Activated B cell treated with CpG ODN at 0.5 μM for 24 hours (primary cell): ENCODE data around the gene LAMTOR2. TPM values are rescaled to one million over a fixed set of nuclear protein-coding genes. Genes with fewer than 3 reads are reported as not detected.
"Not testable (repeated sequence)": the region's sequence is repeated elsewhere in the genome, so short reads cannot be mapped to it uniquely, and the experiment has no call there.

Source experiments
- ATAC-seq: fragments of 200-7000 bp; cut with Tn5 transposase; one replicate; pipeline ENCODE4 v1.10.0; 2021; ENCODE audit warnings: low read depth, mild to moderate bottlenecking, moderate library complexity
- CTCF ChIA-PET: fragments of 350-600 bp; sonication (Branson Sonifier 250); formaldehyde crosslinking; loops from one replicate; lab custom pipeline; 2021; ENCODE audit warnings: antibody characterized with exemption; lab: Charles Lee
- POLR2A ChIA-PET: fragments of 350-600 bp; sonication (Branson Sonifier 250); formaldehyde crosslinking; loops from one replicate; lab custom pipeline; 2021; ENCODE audit warnings: antibody characterized with exemption; lab: Charles Lee
- DNase-seq: peaks from one replicate; pipeline ENCODE4 v3.0.0; 2022
- H3K27ac Mint-ChIP-seq: one replicate; pipeline ENCODE4 v1.8.0; 2020; ENCODE audit warnings: mixed read lengths
- H3K27me3 Mint-ChIP-seq: one replicate; pipeline ENCODE4 v1.8.0; 2021; ENCODE audit warnings: mixed read lengths
- H3K36me3 Mint-ChIP-seq: one replicate; pipeline ENCODE4 v1.8.0; 2021; ENCODE audit warnings: low read depth, mixed read lengths
- H3K4me1 Mint-ChIP-seq: one replicate; pipeline ENCODE4 v1.8.0; 2021; ENCODE audit warnings: mixed read lengths
- H3K4me3 Mint-ChIP-seq: one replicate; pipeline ENCODE4 v1.8.0; 2020; ENCODE audit warnings: mild to moderate bottlenecking, mixed read lengths
- H3K9me3 Mint-ChIP-seq: one replicate; pipeline ENCODE4 v1.8.0; 2020; ENCODE audit warnings: mixed read lengths
- CTCF ChIP-seq: fragments of 200-600 bp; IDR thresholded peaks from one replicate; pipeline ENCODE4 v1.8.0; 2022; ENCODE audit warnings: antibody characterized with exemption, mild to moderate bottlenecking
- intact Hi-C: fragments of 100-400 bp; cut with micrococcal nuclease; formaldehyde crosslinking; loops from one replicate; pipeline ENCODE4 v1.15.1; 2024
- total RNA-seq: library from RNA; stranded (reverse); gene quantifications from 2 replicates; pipeline ENCODE4 v1.2.3, GENCODE V29; 2022

LAMTOR2 gene
- total RNA-seq, 1 donor from 2014 or later, result 48.0 TPM

- DNase-seq (no peak), ATAC-seq (no peak)
- Mint-ChIP-seq H3K4me3 (no peak overlapping the region), H3K27ac (no peak overlapping the region), H3K27me3 (no peaks in the 10 kb centered on the region), H3K9me3 (no peaks in the 10 kb centered on the region), H3K4me1 (peaks cover 3% of the 10 kb centered on the region), H3K36me3 (no peaks in the 10 kb centered on the region)
- POLR2A ChIA-PET, result no interaction called here
- intact Hi-C loops, result no loop called here
- no peak for TF ChIP-seq CTCF
- CTCF ChIA-PET, result interaction anchor here (0.6 kb wide), 1 partner anchor 668 kb away, joined by 3 read pairs; no protein-coding TSS in a partner anchor
These were observed 16.0 kb downstream of the LAMTOR2 start for GRCh38 chr1:156070548-156070947.

- H3K27ac Mint-ChIP-seq, H3K36me3 Mint-ChIP-seq, CTCF ChIA-PET, H3K4me3 Mint-ChIP-seq, POLR2A ChIA-PET, H3K9me3 Mint-ChIP-seq, H3K27me3 Mint-ChIP-seq, intact Hi-C loops, DNase-seq, ATAC-seq: not testable (repeated sequence)
- peaks cover 12% of the 10 kb centered on the region for H3K4me1 Mint-ChIP-seq
These were observed 16.8 kb downstream of the LAMTOR2 start for GRCh38 chr1:156071332-156071816.

DNA sequence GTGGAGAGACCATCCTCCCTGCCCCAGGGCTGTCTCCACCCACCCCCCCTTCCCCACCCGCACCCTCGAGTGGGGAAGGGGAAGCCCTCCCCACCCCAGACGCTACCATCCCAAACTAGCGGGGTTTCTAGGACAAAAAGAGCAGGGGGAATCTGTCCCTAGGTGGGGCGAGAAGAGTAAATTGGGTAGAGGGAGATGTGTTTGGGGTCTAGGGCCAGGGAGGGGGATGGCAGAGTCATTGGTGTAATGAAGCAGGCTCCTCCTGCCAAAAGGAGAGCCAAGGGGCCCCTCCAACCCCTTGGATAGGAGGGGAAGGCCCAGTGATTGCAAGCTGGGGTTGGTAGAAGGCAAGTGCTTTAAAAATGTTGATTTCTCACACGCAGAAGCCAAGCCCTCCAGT is 17.7 kb downstream of the LAMTOR2 start:
- no peak overlapping the region for H3K4me3 Mint-ChIP-seq
- POLR2A ChIA-PET, result interaction anchor here (0.6 kb wide), 1 partner anchor 164 kb away, joined by 3 read pairs; no protein-coding TSS in a partner anchor
- peaks cover 16% of the 10 kb centered on the region for H3K4me1 Mint-ChIP-seq
- no peaks in the 10 kb centered on the region for H3K27me3 Mint-ChIP-seq
- intact Hi-C loops, result no loop called here
- H3K9me3 Mint-ChIP-seq, result no peaks in the 10 kb centered on the region
- H3K27ac Mint-ChIP-seq, result no peak overlapping the region
- no peak for DNase-seq
- ATAC-seq, result no peak
- CTCF ChIA-PET, result no interaction called here
- TF ChIP-seq CTCF, result no peak
- no peaks in the 10 kb centered on the region for H3K36me3 Mint-ChIP-seq

- Mint-ChIP-seq H3K27me3 (no peaks in the 10 kb centered on the region), H3K4me1 (peaks cover 18% of the 10 kb centered on the region), H3K4me3 (no peak overlapping the region), H3K36me3 (no peaks in the 10 kb centered on the region), H3K27ac (no peak overlapping the region), H3K9me3 (no peaks in the 10 kb centered on the region)
- ChIA-PET CTCF (no interaction called here), POLR2A (interaction anchor here (0.6 kb wide), 1 partner anchor 165 kb away, joined by 3 read pairs; no protein-coding TSS in a partner anchor)
- no peak for DNase-seq
- intact Hi-C loops, result no loop called here
- no peak for ATAC-seq
- no peak for TF ChIP-seq CTCF
These were observed 18.6 kb downstream of the LAMTOR2 start for GRCh38 chr1:156073110-156073687.

- Mint-ChIP-seq H3K27ac (no peak overlapping the region), H3K4me3 (no peak overlapping the region), H3K9me3 (no peaks in the 10 kb centered on the region), H3K36me3 (no peaks in the 10 kb centered on the region), H3K4me1 (peaks cover 18% of the 10 kb centered on the region), H3K27me3 (no peaks in the 10 kb centered on the region)
- ChIA-PET POLR2A (no interaction called here), CTCF (no interaction called here)
- intact Hi-C loops, result no loop called here
- TF ChIP-seq CTCF, result no peak
- no peak for DNase-seq
- no peak for ATAC-seq
These were observed 19.2 kb downstream of the LAMTOR2 start for GRCh38 chr1:156073740-156074139.
